Activated gamma-delta T cell treated with anti-CD3 and anti-CD28 coated beads, Interleukin-2, amount 50 U/mL, for 16 hours (primary cell): Measurements from ENCODE around the gene UBE3A.

ENCODE experiments used
- DNase-seq: peaks from one replicate; pipeline ENCODE4 v3.0.0-alpha.2; 2020; ENCODE audit warnings: low read depth

The UBE3A gene

DNA sequence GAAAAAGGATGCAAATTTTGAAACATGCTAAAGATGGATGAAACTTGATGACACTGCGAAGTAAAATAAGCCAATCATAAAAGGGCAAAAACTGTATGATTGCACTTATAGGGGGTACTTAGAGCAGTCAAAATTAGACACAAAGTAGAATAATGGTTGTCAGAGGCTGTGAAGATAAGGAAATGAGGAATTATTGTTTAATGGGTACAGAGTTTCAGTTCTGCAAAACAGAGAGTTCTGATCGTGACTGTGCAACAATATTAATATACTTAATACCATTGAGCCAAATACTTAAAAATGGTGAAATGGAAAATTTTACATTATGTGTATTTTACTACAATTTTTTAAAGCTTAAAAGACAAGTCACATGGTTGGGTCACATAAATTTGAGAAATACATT, 35.1 kb downstream of the UBE3A start:
- DNase-seq = no peak

DNA sequence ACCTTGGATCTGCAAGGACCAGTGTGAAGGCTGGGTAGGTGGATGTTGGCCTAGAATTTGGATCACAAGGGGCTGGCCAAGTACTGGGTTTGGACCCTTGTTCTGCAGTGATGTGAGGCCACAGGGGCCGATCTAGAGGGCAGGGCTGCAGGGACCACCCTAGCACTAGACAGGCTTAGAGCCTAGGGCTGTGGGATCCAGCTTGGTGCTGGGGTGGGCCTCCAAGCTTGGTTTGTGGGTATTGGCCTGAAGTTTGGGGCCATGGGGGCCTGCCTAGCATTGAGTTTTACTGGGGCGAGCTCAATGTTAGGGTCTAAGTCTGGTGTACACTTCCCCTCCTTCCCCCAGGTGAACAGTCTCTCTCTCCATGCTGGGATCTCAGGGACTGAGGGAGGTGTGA, 36.5 kb downstream of the UBE3A start:
- no peak for DNase-seq

DNA sequence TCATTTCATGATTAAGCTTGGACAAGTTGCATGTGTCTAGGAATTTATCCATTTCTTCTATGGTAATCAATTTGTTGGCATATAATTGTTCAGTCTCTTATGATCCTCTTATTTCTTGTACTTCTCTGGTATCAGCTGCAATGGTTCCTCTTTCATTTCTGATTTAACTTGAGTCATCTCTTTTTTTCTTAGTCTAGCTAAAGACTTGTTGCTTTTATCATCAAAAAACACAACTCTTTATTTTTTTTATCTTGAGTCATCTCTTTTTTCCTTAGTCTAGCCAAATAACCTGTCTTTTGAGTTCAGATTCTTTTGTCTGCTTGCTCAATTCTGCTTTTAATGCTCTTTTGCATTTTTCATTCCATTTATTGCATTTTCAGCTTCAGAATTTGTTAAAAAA, 37.3 kb downstream of the UBE3A start:
- no peak for DNase-seq

DNA sequence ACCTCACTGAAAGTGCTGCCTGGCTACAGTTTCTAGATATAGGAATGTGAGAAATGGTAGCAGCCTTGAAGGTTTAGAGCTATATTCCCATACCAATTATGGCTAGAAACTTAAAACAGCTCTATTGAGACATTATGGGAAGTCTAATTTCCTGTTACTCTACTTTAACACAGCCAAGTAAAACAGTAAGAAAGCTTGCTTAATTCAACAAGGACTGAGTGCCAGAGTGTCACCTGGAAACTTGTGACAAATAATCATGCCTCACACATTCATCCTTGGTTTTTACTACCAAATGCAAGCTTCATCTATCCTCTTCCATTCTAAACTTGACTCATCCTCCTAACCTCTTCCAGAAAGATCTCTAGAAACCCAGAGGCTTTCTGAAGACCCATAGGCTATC, 41.7 kb downstream of the UBE3A start:
- DNase-seq = no peak

DNA sequence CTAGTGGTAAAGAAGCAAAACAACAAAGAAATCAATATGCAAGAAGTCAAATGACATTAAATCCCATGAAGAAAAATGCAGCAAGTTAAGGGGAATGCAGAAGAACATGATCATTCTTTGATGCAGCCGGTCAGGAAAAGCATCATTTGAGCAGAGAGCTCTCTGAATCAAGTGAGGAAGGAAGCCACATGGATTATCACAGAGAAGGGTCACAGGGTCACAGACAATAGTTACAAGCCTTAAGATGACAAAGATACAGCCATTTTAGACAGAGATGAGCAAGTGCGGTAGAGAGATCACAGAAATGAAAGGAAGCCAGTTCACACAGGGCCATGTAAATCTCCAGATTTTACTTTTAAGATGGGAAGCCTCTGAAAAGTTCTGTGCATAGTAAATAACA, 43.9 kb downstream of the UBE3A start:
- DNase-seq = no peak

DNA sequence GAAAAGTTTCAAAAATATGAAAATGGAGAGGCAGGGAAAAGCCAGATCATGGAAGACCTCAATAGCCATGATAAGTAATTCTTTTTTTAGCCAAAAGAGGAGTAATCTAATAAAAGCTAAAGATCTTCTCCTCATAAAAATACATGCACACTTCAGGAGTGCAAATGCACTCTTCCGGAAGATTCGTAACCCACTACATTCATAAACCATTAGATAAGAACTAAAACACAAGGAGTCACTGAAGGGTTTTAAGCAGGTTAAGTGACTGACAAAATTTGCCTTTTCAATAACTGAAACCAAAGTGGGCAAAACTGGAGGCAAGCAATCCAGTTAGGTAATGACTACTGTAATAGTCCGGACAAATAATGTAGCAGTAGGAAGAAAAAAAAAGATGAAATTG, 46.0 kb downstream of the UBE3A start:
- no peak for DNase-seq

DNA sequence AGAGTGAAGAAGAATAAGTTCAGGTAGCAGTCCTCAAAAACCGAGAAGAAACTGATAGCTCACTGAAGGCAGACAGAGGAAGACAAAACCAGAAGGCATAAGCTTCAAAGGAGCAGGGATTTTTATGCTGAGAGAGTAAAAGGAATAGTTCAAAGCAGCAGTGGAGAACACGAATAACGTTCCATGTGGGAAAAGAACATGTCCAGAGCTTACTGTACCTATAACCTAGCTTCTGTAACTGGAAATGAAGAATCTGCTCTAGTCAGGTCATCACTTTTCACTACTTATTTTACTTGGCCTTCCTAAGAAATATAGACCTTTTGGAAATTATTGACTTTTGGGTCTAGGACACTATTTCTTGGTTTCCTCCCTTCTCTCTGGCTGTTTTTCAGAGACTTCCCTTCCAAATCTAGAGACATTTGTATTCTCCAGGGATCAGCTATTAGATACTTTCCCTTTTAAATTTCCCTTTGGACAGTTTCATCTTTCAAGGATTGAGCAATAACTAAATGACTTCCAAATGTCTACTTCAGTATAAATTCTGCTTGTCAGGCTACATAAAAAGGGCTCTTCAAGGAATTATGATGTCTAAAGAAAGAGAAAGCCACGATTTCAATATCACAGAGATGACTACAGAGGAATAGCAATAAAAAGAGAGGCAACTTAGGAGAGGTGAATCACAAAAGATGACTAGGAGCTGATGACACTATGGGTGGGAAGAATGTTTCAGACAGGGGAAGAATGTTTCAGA, 46.7 kb downstream of the UBE3A start:
- DNase-seq = no peak

DNA sequence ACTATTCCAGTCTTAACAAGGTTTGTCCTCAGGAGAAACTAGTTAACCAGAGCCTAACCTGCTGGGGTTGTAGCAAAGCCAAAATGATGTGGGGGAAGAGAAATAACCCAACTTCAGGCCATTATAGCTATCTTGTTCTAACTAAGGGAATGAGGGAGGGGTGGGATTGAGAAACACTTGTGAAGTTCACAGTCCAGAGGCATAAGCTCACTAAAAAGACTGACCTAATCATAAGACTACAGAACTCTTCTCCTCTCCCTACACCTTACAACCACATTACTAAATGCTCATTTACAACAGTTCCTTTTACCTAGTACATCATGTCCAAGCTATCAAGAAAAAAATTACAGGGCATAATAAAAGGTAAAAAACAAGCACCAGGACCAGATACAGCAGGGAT, 52.8 kb downstream of the UBE3A start:
- no peak for DNase-seq

DNA sequence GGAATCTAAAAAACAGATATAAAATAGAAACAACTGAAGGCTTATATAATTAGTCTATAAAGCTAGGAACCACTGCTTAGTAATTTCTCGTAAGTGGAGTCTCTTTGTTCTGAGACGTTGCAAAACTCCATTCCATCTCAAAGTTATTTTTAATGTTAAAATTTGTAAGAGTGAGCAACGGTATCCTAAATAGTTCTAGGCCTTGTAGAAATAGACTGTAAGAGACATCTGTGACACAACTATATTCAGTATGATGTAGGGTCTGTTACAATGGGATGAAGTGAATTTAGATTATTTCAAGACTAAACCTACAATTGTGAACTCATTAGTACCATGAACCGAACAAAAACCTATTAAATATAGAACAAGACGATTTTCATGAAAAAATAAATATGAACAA, 57.2 kb downstream of the UBE3A start:
- no peak for DNase-seq

DNA sequence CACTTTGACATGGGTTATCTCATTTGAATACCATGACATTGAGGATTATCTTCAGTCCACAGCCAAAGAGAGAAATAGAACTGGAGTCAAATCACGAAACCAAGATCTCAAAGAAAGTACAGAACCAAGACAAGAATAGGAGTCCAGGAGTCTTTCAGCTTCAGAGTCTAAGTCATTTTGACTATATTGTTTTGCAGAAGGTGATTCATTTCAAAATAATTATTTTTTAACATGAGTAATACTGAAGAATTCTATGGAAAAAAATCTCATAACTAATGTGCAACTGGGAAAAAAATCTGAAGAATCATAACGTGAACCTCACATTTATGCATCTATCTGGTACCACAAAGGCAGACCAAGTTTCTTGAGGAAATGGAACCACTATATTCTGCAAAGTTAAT, 60.3 kb downstream of the UBE3A start:
- no peak for DNase-seq

DNA sequence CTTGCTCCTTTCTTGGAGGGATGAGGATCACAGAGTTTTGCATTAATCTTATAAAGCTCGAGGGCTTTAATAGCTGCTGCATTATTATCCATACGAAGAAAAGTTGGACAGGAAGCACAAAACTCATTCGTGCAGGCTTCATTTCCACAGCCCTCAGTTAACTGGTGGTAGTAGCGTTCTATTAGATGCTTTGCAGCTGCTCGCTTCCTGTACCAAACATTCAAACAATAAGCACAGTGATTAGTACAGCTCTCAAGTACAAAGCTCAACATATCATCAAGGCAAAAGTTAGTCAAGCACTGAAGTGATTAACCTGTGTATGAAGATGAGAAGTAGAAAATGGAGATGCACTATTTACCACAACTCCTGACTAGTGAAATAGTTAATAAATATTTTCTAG, 63.3 kb downstream of the UBE3A start:
- no peak for DNase-seq

DNA sequence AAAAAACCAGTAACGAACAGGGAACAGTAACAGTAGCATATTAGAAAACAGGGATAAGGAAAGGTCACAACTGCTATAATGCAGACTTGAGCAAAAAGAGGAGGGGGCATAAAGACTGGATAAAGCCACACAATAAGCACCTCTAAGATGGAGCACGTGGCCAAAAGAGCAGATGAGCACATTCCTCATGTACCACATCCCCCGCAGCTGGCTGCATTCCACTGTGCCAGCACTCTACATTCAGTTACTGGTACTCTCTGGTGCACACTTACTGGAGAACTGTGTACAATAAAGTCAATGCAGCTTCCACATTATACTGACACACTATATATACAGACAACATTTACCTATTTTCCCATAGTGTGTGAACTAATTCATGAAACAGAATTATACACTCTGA, 64.7 kb downstream of the UBE3A start:
- no peak for DNase-seq

DNA sequence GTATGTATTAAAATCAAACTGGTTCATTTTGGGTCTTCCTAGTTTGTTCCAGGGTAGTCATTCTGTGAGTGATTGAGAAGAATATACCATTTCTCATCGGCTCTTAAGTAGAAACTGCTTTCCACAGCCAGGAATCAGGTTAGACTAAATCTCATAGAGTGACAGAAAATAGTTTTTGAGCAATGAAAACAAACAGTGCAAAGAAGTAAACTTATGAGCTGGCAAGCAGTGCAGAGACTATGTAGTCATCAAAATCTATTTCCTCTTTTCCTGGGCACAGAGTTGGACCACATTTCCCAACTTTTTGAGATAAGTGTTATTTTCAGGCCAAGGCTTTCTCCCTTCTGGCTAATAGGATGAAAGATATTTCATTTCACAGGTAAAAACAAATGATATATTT, 66.5 kb downstream of the UBE3A start:
- DNase-seq = no peak

DNA sequence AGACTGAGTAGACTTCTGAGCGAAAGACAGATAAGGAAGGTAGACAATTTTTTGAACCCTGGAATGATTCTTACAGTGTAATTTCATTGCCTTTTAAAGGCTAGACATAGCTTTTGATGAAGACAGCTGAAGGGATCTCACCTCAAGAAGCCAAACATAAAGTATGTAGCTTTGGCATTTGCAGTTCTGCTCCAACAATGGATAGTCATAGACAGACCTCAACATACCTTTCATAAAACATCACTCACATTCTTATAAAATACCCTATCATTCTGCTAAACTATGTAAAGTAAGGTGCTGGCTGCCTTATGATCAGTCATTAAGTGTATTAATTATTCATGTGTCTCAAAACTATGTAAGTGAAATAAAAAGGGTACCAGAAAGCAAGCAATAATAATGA, 70.0 kb downstream of the UBE3A start:
- no peak for DNase-seq

DNA sequence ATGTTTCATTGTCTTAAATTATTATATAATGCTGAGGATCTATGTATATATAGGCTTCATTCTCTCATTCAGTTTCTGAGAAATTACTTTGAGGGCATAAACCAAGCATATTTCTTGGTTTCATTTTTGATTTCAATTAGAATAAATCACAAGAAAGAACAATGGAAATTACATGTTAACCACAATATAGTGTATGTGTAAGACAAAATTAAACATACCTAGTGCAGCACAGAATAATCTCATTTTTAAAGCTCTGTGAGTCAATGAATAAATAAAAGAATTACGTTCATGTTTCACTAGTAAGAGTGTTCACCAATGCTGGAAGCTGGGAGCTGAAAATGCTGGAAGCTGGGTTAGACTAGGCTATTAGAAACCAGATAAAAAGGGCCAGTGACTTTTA, 72.8 kb downstream of the UBE3A start:
- no peak for DNase-seq

DNA sequence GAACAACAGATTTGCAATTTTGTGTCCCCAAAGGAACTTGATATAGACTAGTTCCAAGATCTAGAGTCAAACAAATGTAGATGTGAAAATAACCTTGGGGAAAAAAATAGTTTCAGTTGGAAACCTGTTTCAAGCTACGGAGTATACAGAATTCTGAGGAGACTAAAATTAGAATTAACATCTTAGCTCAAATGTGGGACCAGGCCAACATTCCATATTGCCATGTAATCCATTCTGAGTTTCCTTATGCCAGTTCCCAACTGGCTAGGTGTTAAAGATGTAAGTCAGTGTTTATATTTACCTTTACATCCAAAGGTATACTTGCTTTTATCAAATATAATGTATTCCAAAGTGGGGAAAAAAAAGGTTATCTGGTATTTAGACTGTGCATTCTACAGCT, 76.3 kb downstream of the UBE3A start:
- no peak for DNase-seq

DNA sequence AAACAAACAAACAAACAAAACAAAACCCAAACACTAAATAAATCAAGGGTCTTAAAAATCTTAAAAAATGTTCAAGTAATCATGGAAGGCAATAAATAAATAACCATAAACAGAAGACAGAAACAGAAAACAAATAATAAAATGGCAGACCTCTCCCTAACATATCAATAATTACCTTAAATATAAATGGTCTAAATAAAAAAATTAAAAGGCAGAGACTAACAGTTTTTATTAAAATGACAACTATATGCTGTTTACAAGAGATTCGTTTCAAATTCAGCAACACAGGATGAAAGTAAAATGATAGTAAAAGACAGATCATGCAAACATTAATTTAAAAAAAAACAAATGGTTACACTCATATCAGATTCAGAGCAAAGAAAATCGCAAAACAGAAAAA, 91.1 kb downstream of the UBE3A start:
- DNase-seq = no peak

DNA sequence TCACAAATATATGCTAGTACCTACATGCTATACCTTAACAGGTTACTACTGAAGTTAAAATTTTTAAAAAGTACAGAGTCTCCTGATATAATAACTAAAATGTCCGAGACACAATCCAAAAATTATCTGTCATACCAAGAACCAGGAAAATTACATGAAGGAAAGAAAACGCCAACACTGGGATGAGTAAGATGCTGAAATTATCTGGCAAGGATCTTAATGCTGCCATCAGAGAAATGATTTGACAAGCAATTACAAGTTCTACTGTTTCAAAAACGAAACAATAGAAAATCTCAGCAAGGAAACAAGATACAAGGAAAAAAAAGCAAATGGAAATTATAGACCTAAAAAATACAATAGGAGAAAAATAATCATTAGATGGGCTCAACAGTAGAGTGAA, 92.5 kb downstream of the UBE3A start:
- no peak for DNase-seq

DNA sequence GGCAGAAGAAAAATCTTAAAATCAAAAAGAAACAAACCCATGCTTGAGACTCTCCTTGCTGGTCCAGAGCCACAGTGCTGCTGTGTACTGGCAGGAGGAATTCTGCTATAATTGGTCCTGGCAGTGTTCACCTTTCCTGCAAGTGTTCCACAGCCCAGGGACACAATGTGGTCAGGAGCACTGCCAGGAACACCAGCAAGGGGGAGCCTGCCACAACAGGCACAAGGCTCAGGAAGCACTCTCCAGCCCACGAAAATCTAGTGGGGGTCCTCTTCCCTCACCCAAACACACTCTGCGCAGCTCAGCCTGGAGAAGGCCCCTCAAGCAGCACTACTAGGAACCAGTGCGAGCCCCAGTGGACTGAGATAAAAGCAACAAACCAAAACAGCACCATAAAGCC, 92.9 kb downstream of the UBE3A start:
- no peak for DNase-seq

DNA sequence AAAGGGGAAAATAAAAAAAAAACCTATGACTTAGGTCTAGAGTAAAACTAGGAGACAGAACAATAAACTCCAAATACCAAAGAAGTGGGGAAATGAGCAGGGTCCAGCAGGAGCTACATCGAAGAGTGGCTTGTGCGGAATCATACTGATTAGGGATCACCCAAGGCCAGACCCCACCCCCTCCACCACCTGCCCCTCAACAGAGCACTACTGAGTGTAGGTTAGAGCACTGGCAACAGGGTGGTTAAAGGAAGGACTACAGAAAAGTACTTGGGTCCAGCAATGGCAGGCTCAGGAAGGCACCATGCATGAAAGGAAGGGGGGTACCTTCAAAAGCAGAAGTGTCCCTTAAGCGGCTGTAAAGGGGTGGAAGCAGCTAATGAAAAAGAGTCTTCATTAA, 96.2 kb downstream of the UBE3A start:
- no peak for DNase-seq

DNA sequence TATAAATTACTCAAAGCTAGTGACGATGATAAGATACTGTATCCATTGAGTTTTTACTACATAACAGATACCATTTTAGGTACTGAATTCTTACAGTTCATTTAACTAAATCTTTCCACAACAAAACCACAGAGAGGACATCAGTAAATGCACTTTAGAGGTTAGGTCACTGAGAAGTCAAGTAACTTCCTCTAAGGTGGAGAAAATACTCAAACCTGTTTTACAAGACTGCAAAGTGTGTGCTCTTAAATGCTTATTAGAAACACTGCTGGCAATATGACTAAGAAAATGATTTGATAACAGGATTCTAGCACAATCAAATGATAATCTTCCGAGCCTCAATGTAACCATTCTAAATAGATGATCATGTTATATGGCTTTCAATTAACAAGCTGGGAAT, 99.4 kb downstream of the UBE3A start:
- no peak for DNase-seq

DNA sequence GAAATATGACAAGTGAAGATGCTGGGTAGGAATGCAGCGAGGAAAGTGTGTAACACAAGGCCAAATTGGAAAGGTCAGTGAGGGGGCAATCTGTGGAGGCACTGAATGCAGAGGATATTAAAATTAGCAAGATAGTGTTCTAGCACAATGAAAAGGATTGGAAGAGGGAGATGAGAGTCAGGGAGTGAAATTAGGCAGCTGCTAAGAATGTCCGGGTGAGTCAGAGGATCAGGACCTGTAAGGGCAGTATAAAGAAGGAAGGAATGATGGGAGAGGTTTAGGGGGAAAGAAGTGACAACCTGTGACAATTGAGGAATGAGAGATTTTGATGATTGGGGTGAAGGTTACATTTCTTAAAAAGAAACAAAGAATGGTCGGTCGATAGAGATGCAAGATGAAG, 103.5 kb downstream of the UBE3A start:
- DNase-seq = no peak

DNA sequence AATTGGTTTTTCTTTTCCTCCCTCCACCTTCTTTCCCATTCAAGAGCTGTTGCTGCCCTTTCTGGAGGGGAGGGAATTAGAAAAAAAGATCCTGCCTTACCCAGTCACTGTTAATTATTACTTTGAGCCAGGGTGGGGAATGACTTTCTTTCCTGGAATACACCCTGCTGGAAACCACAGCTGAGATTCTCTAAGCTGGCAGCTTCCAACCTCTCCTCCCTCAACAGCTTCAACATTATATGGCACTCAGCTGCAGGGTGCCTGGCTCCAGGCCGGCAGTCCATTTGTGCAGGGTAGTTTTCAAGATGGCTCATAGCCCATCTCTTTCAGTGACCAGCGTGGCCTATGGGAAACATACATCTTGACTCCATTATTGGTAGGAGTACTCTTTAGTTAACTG, 105.8 kb downstream of the UBE3A start:
- no peak for DNase-seq

DNA sequence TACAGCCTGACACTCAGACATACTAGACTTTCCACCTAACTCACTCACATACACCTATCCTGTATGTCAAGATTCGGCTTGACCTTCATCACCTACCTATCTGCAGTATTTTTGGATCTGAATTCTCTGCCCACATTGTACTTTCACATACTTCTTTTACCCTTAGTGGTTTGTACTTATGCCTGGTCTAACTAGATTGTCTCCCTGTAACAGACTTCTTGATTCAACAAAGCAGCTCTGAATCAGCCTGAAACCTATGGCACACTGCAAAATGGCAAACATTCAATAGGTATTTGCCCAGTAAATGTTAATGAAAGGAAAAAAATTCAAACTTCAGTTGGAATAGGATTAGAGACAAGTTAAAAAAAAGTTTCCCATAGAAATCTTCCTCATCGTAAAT, 106.5 kb downstream of the UBE3A start:
- DNase-seq = no peak

DNA sequence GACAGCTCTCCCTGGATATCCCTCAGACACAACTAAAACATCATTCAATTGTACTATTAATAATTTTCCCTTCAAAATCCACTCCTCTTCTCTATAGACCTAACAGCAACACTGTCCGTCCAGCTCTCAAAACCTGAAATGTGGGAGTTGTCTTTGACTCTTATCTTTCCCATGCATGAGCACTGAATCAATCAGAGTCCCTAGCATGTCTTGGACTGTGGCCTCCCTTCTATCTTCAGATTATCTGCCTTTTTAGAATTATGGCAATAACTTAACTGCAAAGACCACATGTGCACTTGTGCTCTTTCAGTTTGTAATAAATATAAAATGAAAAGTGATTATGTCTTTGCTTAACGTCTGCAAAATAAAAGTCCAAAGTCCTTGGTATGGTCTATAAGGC, 107.0 kb downstream of the UBE3A start:
- no peak for DNase-seq
